ENCODE results near the gene TMEM129. TPM values are rescaled to one million over a fixed set of nuclear protein-coding genes. Genes with fewer than 3 reads are reported as not detected.

Gene TMEM129
- total and polyA plus RNA-seq, 2 donors (not counting 1 experiment from before 2014, with no cell fraction given) = 15.0 to 39.6 TPM

DNA sequence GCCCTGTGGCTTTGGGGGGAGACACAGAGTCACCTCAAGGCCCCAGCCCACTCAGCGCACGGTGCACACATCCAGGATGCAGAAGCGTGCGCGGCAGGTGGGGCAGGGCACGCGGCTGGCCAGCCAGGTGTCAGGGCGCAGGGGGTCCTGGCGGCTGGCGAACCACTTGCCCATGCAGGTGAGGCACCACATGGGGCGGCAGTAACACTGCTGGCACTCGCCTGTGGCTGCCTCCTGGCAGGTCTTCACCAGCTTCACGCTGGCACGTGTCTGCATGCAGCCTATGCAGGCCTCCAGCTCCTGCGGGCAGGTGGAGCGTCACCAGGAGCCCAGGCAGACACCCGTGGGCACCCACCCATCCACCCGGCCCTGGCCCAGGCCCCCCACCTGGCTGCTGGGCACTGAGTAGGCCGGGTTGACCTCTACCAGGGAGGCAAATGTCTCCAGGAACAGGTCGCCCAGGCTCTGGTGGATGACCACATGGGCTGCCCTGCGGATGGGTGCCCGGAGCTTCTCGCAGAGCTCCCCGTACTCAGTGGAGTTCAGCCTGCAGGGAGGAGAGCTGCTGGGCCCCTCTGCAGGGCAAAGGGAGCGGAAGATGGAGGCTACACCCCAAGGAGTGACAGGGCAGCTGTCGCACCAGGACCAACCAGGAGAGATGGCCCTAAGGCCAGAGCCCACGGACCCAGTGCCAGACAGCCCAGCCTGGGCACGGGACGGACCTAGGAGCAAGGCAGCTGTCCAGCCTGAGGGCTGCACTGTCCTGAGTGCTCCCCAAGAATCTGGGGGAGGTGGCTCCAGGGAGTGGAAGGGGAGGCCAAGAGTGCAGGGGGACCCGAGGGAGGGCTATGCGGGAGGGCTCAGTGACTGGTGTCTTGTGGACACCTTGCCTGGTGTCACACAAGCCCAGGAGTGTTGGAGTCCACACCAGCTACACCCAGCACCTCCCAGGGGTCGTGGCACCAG, 3.7 kb downstream of the TMEM129 start:
- H4K20me1 ChIP-seq (ENCODE audit: control insufficient read depth, extremely low read depth, insufficient read depth, low read length) = no peaks in the 10 kb centered on the region
- no peak overlapping the region for H3K27ac ChIP-seq (ENCODE audit: insufficient read depth, low read length)
- H3K9ac ChIP-seq (ENCODE audit: insufficient read depth, low read length) = no peak overlapping the region
- H2AFZ ChIP-seq (ENCODE audit: low read length) = no peak overlapping the region
- no peaks in the 10 kb centered on the region for H3K27me3 ChIP-seq (ENCODE audit: control insufficient read depth, insufficient read depth, low read length)
- no peaks in the 10 kb centered on the region for H3K9me3 ChIP-seq (ENCODE audit: control insufficient read depth, insufficient read depth, low read depth, low read length)
- H3K36me3 ChIP-seq (ENCODE audit: control insufficient read depth, insufficient read depth, low read length) = peaks cover 14% of the 10 kb centered on the region
- no peak overlapping the region for H3K4me3 ChIP-seq (replicated peaks in 1 of 4; ENCODE audit: control extremely low read depth in 1 of 4, insufficient read depth in 1 of 4, low read depth in 3 of 4, low read length in 4 of 4)
- H3K4me2 ChIP-seq (ENCODE audit: extremely low read depth, insufficient read depth, low read length) = no peak overlapping the region
- H3K79me2 ChIP-seq (ENCODE audit: control insufficient read depth, insufficient read depth, low read length) = peaks cover 50% of the 10 kb centered on the region
- peaks cover 13% of the 10 kb centered on the region for H3K4me1 ChIP-seq (ENCODE audit: control insufficient read depth, extremely low read depth, insufficient read depth, low read length)
- DNase-seq (ENCODE audit: low read depth in 2 of 2) = no peak
- TF ChIP-seq EZH2 (IDR thresholded peaks at IDR 0.05; ENCODE audit: low read length, missing control alignments) = no peak
- TF ChIP-seq, protein P1, sequence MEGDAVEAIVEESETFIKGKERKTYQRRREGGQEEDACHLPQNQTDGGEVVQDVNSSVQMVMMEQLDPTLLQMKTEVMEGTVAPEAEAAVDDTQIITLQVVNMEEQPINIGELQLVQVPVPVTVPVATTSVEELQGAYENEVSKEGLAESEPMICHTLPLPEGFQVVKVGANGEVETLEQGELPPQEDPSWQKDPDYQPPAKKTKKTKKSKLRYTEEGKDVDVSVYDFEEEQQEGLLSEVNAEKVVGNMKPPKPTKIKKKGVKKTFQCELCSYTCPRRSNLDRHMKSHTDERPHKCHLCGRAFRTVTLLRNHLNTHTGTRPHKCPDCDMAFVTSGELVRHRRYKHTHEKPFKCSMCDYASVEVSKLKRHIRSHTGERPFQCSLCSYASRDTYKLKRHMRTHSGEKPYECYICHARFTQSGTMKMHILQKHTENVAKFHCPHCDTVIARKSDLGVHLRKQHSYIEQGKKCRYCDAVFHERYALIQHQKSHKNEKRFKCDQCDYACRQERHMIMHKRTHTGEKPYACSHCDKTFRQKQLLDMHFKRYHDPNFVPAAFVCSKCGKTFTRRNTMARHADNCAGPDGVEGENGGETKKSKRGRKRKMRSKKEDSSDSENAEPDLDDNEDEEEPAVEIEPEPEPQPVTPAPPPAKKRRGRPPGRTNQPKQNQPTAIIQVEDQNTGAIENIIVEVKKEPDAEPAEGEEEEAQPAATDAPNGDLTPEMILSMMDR (conservative IDR thresholded peaks at IDR 0.05 in 1 of 2, IDR thresholded peaks at IDR 0.05 in 1 of 2; ENCODE audit: low read depth in 1 of 2, low read length in 2 of 2) = no peak

DNA sequence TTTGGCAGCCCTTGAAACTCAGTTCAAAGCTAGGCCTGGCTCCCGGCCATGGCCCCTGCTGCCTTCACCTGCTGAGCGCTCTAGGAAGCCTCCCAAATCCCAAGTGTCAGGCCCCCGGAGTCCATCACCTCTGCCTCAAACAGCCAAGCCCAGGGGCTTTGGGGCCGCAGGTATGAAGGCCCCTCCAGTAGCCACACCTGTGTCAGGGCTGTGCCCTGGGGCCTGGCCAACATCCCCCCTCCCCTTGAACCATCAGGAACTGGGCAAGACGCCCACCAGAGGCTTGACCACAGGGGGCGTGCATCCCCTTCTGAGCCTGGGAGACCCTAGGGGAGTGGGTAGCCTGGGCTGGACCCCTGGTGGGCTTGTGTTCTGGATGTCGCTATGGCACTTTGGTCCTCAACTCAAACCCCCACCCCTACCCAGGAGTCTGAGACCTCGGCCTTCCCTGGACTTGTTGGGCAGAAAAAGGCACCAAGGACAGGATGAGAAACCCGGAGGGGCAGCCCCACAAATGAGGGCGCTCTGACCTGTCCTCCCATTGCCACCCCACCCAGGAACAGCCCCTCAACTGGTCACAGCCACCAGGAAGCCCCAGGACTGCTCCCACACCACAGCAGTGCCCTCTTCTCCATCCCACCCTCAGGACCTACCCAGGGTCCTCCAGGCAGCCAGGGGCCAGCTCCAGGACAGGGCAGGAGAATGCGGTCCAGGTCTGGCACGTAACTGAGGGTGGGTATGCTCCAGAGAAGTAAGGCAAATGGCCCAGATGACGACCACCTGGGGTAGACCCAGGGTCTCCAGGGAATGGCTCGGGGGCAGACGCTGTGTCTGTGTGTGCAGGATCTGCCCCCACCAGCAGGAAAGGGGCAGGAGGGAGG, 4.8 kb downstream of the TMEM129 start:
- no peak overlapping the region for H3K9ac ChIP-seq (ENCODE audit: insufficient read depth, low read length)
- no peaks in the 10 kb centered on the region for H3K27me3 ChIP-seq (ENCODE audit: control insufficient read depth, insufficient read depth, low read length)
- no peak for DNase-seq (ENCODE audit: low read depth in 2 of 2)
- H3K36me3 ChIP-seq (ENCODE audit: control insufficient read depth, insufficient read depth, low read length) = peaks cover 14% of the 10 kb centered on the region
- no peak overlapping the region for H3K4me2 ChIP-seq (ENCODE audit: extremely low read depth, insufficient read depth, low read length)
- H3K9me3 ChIP-seq (ENCODE audit: control insufficient read depth, insufficient read depth, low read depth, low read length) = no peaks in the 10 kb centered on the region
- no peaks in the 10 kb centered on the region for H4K20me1 ChIP-seq (ENCODE audit: control insufficient read depth, extremely low read depth, insufficient read depth, low read length)
- H3K79me2 ChIP-seq (ENCODE audit: control insufficient read depth, insufficient read depth, low read length) = peaks cover 45% of the 10 kb centered on the region
- TF ChIP-seq, protein P1 (conservative IDR thresholded peaks at IDR 0.05 in 1 of 2, IDR thresholded peaks at IDR 0.05 in 1 of 2; ENCODE audit: low read depth in 1 of 2, low read length in 2 of 2) = no peak
- TF ChIP-seq EZH2 (IDR thresholded peaks at IDR 0.05; ENCODE audit: low read length, missing control alignments) = no peak
- H3K4me1 ChIP-seq (ENCODE audit: control insufficient read depth, extremely low read depth, insufficient read depth, low read length) = peaks cover 10% of the 10 kb centered on the region
- no peak overlapping the region for H3K4me3 ChIP-seq (replicated peaks in 1 of 4; ENCODE audit: control extremely low read depth in 1 of 4, insufficient read depth in 1 of 4, low read depth in 3 of 4, low read length in 4 of 4)
- no peak overlapping the region for H2AFZ ChIP-seq (ENCODE audit: low read length)
- H3K27ac ChIP-seq (ENCODE audit: insufficient read depth, low read length) = no peak overlapping the region
